ENCODE measurements around the gene SPATA31D1.

DNA sequence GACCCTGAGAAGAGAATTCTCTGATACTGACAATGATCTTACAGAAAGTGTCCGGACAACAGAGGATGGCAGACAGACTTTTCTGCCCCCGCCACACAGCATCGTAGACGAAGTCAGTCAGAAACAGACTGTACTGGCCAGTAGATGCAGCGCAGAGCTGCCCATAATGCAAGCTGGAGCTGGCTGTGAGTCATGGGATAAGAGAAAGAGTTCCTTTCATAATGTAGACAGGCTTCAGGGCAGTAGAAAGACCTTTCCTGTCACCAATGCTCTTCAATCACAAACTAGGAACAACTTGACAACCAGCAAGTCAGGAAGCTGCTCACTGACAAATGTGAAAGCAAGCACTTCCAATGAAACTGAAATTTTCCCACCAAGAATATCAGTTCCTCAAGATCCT, 5.1 kb downstream of the SPATA31D1 start:
- TF ChIP-seq, protein P1, sequence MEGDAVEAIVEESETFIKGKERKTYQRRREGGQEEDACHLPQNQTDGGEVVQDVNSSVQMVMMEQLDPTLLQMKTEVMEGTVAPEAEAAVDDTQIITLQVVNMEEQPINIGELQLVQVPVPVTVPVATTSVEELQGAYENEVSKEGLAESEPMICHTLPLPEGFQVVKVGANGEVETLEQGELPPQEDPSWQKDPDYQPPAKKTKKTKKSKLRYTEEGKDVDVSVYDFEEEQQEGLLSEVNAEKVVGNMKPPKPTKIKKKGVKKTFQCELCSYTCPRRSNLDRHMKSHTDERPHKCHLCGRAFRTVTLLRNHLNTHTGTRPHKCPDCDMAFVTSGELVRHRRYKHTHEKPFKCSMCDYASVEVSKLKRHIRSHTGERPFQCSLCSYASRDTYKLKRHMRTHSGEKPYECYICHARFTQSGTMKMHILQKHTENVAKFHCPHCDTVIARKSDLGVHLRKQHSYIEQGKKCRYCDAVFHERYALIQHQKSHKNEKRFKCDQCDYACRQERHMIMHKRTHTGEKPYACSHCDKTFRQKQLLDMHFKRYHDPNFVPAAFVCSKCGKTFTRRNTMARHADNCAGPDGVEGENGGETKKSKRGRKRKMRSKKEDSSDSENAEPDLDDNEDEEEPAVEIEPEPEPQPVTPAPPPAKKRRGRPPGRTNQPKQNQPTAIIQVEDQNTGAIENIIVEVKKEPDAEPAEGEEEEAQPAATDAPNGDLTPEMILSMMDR (IDR thresholded peaks at IDR 0.05; ENCODE audit: low read length) = no peak
- TF ChIP-seq EZH2 (IDR thresholded peaks at IDR 0.05; ENCODE audit: borderline replicate concordance, low read length) = no peak
